Suprapubic skin (tissue), 3 donors: ENCODE measurements around the gene CSKMT.

Experiments
- CTCF ChIP-seq, 2 donors: fragments of 200-600 bp in 1 of 2; fragments of 450-650 bp in 1 of 2; sonication (generic) in 1 of 2; IDR thresholded peaks; one replicate each; pipeline ENCODE4 v1.5.1; 2016 to 2019; ENCODE audit warnings: antibody characterized with exemption in 2 of 2, mild to moderate bottlenecking in 1 of 2, moderate library complexity in 1 of 2
- POLR2A ChIP-seq, 2 donors: fragments of 450-650 bp; IDR thresholded peaks; one replicate each; pipeline ENCODE4 v1.6.1; 2017; ENCODE audit warnings: antibody characterized with exemption in 2 of 2, mild to moderate bottlenecking in 2 of 2, moderate library complexity in 2 of 2

GRCh38 chr11:62705413-62705812 lies 40.3 kb downstream of the CSKMT start:
- TF ChIP-seq CTCF (IDR thresholded peaks at IDR 0.05) (no peak), POLR2A (IDR thresholded peaks at IDR 0.05) (no peak)
